HG03025 (cell line): ENCODE measurements around the gene NDST3.
A peak's percentile ranks its signal among the peaks of the same experiment; 100 is the strongest.

Source experiments
- ATAC-seq: cut with Tn5 transposase; IDR thresholded peaks from one replicate; pipeline ENCODE4 v1.9.1; 2021; ENCODE audit warnings: mild to moderate bottlenecking, moderate library complexity; ENCODE audit not compliant: unreplicated experiment, low FRiP score

NDST3 gene

DNA sequence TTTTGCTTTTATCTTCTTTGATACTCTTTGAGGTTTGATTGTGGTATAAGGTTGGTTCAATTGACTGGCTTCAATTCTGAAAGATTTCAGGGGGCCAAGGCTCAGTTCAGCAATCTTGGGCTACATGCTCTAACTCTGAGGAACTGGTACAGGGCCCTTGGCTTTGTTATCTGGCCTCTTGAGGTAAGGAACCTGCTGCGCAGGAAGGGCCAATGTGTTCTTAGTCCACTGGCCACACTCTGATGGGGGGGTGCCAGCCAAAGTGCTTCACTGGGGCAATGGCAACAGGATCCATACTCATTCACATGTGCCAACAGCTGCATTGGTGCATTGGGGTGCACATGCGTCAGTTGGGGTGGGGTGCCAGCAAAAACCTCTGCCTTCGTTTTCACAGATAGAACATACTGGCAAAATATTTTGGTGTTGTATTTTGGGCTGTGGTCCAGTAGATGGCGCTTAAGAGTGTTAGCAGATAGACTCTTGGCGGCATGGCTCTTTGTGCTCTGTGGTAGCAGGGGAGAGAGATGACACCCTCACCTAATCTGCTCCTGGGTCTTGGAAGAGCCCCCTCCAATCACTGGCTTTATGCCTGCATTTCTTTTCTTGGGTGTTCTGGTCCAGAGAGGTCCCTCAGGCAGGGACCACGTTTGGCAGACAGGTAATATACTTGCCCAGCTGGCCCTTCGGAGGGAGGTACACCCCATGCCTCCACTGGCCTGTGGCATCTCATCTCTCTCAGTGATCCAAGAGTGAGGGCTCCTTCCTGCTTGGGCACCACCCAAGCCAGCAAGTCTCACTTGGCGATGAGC, 42.9 kb downstream of the NDST3 start:
- no peak for ATAC-seq

DNA sequence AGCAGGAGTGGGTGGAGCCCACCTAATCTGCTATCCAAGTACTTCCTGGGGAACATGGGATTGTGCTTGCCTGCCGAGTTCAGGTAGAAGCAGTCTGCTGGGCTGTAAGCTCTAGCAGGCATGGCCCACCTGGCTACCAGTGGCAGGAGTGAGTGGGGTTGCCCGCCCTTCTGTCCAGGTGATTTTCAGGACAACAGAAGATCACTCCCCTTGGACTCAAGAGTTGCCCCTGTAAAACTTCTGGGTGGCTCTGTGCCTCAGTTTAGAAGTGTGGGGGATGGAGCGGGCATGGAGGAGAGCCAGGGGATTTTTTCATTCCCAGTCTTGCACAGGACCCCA, 43.5 kb downstream of the NDST3 start:
- ATAC-seq = no peak

DNA sequence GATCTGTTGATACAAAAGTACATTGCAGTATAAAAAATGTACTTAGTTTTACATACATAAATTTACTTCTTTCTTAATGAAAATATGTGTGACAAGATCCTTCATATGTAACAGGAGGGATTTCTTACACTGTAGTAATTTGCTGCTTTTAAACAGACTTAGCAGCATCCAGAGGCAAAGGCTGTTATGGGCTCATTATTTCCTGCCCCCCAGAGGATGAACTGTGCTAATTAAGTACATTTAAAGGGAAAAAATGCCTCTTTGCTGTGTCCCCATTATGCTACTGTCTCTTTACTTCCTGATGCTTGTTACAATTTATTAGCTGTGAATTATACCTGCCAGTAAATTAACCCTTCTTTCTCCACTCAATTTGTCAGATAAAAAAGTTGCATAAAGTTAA, 47.1 kb downstream of the NDST3 start:
- no peak for ATAC-seq

DNA sequence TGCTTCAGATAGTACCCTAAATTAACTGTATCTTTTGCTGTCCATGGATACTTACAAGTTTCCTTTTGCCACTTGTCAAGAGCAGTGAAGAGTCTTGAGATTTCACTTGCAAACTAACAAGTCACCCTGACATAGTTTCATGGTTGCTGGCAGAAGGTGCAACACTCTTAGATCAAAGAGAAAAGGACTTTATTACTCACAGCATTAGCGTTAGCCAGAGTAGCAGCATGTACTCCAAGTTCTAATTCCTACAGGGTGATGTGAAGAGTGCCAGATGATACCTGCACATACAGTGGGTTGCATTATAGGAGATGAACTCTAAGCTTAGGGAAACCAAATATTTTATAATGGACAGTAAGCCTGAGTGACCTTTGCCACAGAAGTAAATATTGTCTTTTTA, 47.9 kb downstream of the NDST3 start:
- ATAC-seq = no peak

DNA sequence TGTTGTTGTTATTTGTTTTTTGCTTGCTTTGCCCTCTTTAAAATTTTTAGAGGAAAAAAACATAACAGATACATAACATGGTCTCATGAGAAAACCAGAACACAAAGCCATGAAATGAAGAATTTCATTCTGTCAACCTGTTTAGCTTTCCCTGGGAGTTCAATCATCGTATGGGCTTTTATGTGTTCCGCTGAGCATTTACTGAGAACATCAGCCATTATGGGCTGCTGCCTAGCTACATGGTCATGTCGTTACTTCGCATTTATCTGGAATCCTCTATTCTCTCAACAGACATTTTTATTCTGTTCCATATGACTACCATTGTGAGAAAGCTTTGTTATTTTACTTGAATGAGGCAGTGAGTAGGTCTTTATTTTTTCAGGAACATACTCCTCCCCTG, 51.4 kb downstream of the NDST3 start:
- no peak for ATAC-seq

DNA sequence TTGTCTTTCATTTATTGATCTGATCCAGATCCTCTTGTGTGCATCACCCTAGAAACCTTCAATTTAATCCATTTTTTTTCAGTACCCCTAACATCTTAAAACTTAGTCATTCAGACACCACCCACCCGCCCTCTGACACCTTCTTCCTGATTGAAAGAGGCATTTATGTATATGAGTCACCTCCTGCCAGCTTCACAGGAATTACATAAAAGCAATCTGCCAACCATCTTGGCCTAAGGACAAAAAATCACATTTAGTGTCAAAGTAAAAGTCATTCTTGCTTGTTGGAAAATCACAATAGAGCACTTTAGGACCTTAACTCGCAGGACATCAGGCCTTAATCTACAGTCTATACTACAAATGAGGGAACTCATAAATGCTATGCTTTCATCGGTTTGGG, 52.1 kb downstream of the NDST3 start:
- ATAC-seq = no peak

DNA sequence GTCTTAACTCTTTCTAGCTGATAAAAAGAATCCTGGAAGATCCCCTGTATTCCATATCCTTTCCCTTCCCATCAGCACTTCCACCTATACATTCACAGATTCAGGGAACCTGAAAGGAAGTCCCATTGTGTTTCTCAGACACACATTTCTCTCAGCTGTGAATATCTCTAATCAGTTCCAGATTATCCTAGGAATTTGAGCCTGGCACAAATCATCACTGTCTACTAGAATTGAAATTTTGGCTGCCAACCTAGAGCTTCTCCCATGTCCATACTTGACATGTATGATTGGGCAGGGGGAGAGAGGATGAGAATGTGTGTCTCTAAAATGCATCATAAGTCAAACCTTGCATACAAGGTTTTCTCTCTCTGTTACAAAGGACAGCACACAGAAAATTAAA, 53.1 kb downstream of the NDST3 start:
- ATAC-seq = no peak

DNA sequence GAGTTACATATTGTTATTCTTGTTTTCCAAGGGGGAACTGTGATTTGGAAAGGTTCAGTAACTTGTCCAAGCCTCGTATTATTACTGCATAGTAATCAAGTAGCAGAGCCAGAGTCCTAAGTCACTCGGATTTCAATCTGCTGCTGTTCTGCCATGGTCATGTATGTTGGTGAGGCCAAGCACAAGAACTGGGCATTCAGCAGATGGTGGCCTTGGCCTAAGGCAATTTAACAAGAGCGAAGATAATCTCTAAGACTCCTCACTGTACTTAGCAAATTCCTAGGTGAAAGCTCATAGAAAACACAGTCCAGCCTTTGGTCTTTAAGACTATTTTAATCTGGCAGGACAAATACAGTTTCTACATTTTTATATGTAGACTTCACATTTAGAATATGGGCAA, 64.8 kb downstream of the NDST3 start:
- no peak for ATAC-seq

DNA sequence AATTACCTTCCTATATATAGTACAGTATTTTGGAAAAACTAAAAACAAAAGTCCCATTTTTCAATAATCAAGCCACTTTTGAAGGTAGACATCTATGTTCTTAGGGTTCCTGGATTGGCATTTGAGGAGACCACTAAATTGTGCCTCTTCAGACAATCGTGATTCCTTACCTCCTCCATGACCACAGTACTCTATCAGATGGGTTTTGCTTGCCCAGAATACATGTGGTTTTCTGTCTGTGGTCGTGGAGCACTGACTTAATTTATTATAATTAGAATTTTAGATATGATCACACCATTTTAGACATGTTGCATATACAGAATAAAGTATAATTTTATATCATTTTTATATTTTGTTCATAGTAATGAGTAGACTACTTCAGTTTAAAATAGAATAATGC, 67.9 kb downstream of the NDST3 start:
- ATAC-seq = no peak

DNA sequence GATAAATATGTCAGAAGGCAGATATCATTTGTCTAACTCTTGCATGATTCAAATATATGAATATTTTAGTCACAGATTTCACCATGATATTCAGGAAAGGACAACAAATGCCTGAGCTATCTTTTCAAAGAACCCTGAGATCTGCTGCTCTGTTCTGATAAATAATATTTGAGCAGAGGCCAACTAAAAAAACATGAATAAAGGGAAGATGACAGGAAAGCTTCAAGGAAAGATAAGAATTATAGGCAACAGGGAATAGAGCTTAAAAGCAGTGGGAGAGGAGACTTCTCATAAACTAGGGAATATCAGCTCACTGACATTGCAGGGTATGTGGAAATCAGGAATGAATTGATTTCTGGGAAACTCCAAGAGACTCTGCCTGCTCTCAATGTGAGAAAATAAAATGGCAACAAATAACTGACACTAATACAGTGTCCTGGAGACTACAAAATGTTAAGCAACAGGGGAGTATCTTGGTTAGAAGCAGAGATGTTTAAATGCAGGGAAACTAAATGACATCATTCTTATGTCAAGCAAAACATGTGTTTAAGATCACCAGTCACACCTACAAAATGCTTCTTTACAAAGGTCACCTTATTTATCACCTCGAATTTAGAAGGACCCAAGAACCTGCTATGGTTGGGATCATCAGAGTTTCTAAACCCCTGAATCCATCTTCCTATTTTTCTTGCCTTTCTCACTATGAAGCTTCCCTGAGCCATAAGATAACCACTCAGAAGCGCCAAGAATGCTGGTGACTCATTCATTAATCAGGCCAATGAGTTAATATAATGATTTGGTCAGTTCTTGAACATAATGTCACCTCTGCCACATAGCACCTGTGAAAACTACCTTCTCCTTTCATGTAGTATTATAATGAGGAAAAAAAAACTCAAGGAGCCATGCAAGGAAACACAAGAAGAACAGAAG, 78.1 kb downstream of the NDST3 start:
- ATAC-seq = no peak

DNA sequence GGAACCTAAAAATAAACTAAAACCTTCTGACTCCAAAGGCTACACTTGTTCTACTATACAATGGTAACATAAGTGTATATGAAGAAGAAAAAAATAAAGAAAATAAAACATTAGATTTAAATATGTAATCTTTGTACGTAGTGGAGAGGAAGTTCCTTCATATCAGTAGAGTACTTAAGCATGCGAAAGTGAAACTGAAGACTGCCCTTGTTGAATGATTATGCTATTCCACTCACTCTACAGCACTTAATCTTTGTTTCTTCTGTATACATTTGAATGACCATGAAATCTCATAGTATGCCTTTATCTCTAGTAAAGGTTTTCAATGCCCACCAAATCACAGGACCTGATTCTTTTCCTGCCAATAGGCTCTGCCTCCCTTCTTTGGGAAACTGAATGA, 78.9 kb downstream of the NDST3 start:
- peak; percentile 78 for ATAC-seq

DNA sequence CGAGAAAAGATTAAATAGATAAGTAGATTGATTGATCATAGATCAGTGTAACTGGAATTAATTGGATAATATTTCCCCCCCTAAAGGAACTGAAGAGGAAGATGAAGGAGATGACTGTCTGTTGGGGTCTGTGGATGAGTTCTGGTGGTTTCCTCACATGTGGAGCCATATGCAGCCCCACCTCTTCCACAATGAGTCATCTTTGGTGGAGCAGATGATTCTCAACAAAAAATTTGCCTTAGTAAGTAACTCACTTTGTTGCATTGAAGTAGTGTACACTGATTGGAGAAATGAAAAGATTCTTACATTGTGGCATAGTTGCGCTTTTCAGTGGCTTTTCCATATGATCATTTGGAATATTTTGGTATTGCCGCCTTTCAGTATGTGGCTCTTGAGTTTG, 80.4 kb downstream of the NDST3 start:
- ATAC-seq = no peak

DNA sequence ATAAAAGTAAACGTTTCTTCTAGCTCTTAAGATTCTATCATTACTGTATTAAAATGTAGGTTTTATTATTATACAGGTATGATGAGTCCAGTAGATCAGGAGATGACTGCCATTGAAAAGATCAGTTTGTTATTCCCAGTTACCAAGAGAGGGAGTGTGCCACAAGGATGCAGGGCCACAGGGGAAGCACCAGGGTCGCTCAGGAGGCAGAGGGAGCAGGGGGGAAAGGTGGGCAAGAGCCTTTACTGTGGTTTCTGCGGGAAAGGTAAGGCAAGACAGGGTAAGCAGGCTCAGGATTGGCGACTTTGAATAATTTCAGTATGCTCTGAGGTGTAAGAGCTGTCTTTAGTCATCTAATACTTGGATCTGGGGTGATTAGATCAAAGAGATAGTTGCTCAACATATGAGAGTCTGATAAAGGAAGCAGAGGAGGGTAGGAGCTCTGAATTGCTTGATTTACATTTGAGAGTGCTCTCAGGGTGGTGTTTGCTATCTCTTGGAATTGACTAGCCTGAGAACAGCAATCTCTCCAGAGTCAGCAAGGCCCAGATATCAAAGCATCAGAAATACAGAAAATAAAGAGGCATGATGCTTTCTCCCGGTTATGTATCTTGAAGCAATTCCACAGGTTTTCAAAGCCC, 86.0 kb downstream of the NDST3 start:
- ATAC-seq = no peak

DNA sequence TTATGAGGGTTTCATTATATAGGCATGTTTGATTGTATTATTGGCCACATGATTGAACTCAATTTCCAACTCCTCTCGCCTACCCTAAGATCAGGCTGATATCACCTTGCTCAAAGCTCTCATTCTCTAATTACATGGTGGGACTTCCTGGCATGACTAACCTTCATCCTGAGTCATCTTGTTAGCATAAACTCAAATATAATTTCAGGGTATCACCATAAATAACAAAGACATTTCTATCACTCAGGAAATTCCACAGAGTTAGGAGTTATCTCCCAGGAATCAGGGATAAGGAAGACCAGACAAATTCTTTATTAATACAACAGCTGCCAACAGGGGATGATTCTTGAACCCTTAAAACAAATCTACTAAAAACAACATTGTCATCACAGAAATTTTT, 90.7 kb downstream of the NDST3 start:
- no peak for ATAC-seq

DNA sequence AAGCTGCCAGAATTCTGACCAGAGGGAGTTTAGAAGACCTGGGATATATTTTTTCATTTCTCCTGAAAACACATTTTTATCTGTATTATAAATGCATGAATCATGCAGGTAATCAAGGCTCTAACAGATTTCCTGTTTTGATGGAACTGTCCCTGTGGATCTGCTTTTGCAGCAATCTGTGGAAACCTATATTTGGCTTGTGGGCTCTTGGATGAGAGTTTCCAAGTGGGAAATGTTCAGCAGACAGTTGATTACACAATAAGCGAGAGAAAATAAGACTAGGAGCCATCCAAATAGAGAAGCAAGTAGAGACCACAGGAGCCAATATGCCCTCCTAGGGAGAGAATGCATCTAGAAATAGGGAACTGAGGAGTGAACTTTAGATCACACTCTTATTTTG, 105.0 kb downstream of the NDST3 start:
- ATAC-seq = no peak

DNA sequence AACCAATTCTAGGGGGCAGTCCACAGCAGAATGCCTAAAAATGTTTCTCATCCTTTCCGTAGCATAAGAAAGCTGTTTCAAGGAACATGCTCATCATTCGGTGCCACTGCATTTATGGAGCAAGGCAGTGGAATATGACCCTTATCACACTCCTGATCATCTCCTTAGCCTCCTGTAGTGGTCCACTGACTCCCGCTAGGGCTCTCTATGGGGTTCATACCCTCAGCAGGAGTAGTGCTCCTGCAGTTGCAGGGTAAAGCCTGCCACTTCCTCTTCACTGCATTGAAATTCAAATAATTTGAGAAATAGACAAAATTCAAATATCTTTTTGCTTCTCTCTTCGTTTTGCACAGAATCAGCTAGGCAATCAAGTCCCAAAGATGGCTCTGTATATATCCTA, 107.0 kb downstream of the NDST3 start:
- ATAC-seq = no peak

DNA sequence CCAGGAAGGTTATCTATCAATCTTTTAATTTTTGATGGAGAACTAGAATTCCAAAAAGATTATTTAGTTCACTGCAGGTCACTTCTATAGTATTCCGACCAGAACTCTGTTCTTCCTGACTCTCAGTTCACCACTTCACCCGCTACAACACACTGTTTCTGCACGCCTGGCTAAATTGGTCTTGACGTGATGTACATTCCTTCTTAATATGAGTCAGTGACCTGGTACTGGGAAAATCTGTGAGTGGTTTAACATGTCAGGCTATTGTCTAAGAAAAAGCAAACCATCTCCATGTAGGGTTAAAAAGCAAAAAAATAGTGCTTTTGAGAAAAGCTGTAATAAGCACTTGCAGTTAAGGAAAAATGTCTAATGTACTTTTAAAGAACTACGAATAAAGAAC, 120.4 kb downstream of the NDST3 start:
- ATAC-seq = no peak

DNA sequence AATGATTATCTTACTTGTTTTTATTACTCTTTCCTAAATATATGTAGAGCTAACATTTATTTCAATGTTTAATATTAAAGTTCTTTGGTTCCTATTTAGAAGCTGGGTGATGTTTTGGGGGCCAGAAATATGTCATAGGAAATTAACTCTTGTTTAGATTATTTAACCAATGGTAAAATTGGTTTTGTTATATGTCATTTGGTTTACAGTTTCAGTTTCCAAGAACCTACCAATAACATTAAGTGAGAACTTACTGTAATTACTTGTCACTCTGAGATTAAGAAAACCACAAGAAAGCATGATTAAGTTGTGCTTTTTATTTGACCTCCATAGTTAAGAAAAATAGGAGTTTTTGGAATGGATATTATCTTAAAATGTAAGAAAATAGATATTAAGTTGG, 121.2 kb downstream of the NDST3 start:
- ATAC-seq = no peak

DNA sequence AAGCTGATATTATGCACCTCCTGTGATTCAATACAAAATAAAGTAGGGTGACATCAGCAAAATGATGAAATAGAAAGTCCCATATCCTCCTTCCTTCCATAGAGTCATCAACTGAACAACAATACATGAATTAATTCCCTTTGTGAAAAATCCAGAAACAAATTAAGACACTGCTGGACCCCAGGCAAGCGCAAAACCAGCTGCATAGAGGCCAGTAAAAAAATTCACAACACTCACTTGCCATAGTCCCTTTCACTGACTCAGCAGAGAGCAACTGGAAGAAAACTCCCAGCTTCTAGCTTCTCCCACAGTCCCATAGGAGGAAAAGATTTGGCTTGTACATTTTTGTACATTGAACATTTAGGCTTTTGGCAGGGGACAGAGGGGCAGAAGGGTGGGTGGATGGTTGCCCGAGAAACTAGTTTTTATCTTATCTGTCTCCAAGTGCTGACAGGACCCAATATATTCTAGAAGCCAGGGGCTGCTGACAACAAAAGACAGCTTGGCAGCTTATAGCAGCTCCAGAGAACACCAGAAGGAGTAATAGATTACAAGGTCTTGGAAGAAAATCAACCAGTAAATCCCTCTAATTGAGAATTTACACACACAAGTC, 124.6 kb downstream of the NDST3 start:
- no peak for ATAC-seq

DNA sequence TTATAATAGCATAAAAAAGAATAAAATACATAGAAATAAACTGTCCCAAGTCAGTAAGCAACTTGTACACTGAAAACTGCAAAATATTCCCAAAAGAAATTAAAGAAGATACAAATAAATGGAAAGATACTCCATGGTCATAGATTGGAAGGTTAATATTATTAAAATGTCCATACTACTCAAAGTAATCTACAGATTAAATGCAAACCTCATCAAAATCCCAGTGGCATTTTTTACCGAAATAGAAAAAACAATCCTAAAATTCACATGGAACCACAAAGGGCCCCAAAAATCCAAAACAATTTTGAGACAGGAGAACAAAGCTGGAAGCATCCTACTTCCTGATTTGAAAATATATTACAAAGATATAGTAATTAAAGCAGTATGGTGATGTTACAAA, 133.0 kb downstream of the NDST3 start:
- ATAC-seq = no peak

DNA sequence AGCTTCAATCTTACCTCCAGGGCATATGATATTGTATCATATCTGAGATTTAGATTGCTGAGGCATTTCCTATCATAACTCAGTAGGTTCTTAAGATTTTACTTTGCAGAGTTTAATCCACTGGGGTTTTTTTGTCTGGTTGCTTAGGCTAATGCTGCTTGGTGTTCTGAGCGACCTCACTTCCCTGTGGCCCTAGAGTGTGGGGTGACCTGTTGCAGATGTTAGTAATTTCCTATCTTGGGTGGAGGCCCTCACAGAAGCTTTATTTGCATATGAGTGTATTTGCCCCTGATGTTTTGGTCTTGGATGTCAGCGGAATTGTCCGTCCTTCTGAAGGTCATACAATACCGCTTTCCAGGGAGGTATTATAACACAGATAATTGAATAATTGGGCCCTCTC, 137.1 kb downstream of the NDST3 start:
- ATAC-seq = no peak
